Stimulated activated naive CD4-positive, alpha-beta T cell treated with Interleukin-2 at 50 U/mL for 16 hours (primary cell): Measurements from ENCODE around the gene KIRREL3.
"Not testable (repeated sequence)": the region's sequence is repeated elsewhere in the genome, so short reads cannot be mapped to it uniquely, and the experiment has no call there.

Experiments used
- DNase-seq: peaks from one replicate; lab custom pipeline; 2025; lab: John Stamatoyannopoulos, UW

The KIRREL3 gene

GRCh38 chr11:126403022-126403581, 597.5 kb downstream of the KIRREL3 start:
- no peak for DNase-seq

GRCh38 chr11:126400479-126400878, 600.1 kb downstream of the KIRREL3 start:
- DNase-seq = no peak

- no peak for DNase-seq
Observed at GRCh38 chr11:126400019-126400418, 600.6 kb downstream of the KIRREL3 start.

GRCh38 chr11:126398721-126399120, 601.8 kb downstream of the KIRREL3 start:
- DNase-seq = no peak

- DNase-seq = no peak
Observed at GRCh38 chr11:126398296-126398695, 602.3 kb downstream of the KIRREL3 start.

GRCh38 chr11:126396965-126397364, 603.6 kb downstream of the KIRREL3 start:
- DNase-seq = no peak

GRCh38 chr11:126396266-126396665, 604.3 kb downstream of the KIRREL3 start:
- not testable (repeated sequence) for DNase-seq

- not testable (repeated sequence) for DNase-seq
Observed at GRCh38 chr11:126395784-126396183, 604.8 kb downstream of the KIRREL3 start.

GRCh38 chr11:126394634-126395072, 605.9 kb downstream of the KIRREL3 start:
- DNase-seq = not testable (repeated sequence)

GRCh38 chr11:126394036-126394435, 606.5 kb downstream of the KIRREL3 start:
- DNase-seq = no peak

GRCh38 chr11:126393143-126393542, 607.4 kb downstream of the KIRREL3 start:
- no peak for DNase-seq

GRCh38 chr11:126392633-126393013, 607.9 kb downstream of the KIRREL3 start:
- DNase-seq = no peak

- DNase-seq = no peak
Observed at GRCh38 chr11:126391970-126392632, 608.5 kb downstream of the KIRREL3 start.

GRCh38 chr11:126391286-126391954, 609.1 kb downstream of the KIRREL3 start:
- no peak for DNase-seq

- DNase-seq = no peak
Observed at GRCh38 chr11:126390272-126390867, 610.2 kb downstream of the KIRREL3 start.

GRCh38 chr11:126387857-126388256, 612.7 kb downstream of the KIRREL3 start:
- DNase-seq = no peak

GRCh38 chr11:126386729-126387071, 613.9 kb downstream of the KIRREL3 start:
- DNase-seq = not testable (repeated sequence)

GRCh38 chr11:126385991-126386728, 614.4 kb downstream of the KIRREL3 start:
- no peak for DNase-seq

GRCh38 chr11:126384449-126385070, 616.0 kb downstream of the KIRREL3 start:
- no peak for DNase-seq

- no peak for DNase-seq
Observed at GRCh38 chr11:126383339-126384335, 616.9 kb downstream of the KIRREL3 start.

GRCh38 chr11:126382641-126383040, 617.9 kb downstream of the KIRREL3 start:
- DNase-seq = not testable (repeated sequence)
